ENCODE results near the gene RNF6.

RNF6 gene

GRCh38 chr13:26225896-26226617, 3.9 kb upstream of the RNF6 start:
- no peak for DNase-seq

GRCh38 chr13:26222520-26223046, 469 bp upstream of the RNF6 start:
- no peak for DNase-seq

GRCh38 chr13:26221399-26221720, 754 bp downstream of the RNF6 start:
- DNase-seq: no peak

- DNase-seq: no peak
Observed at GRCh38 chr13:26220575-26220974, 1.5 kb downstream of the RNF6 start.

- no peak for DNase-seq
Observed at GRCh38 chr13:26219726-26220125, 2.4 kb downstream of the RNF6 start.

- DNase-seq: no peak
Observed at GRCh38 chr13:26216042-26216441, 6.1 kb downstream of the RNF6 start.

- DNase-seq: no peak
Observed at GRCh38 chr13:26213982-26214381, 8.1 kb downstream of the RNF6 start.

GRCh38 chr13:26213345-26213744, 8.8 kb downstream of the RNF6 start:
- DNase-seq: no peak

GRCh38 chr13:26208287-26208686, 13.8 kb downstream of the RNF6 start:
- DNase-seq: no peak

GRCh38 chr13:26202365-26202972, 19.6 kb downstream of the RNF6 start:
- no peak for DNase-seq

- no peak for DNase-seq
Observed at GRCh38 chr13:26200811-26201210, 21.3 kb downstream of the RNF6 start.

GRCh38 chr13:26198116-26198515, 24.0 kb downstream of the RNF6 start:
- DNase-seq: no peak

GRCh38 chr13:26197298-26197697, 24.8 kb downstream of the RNF6 start:
- no peak for DNase-seq

- no peak for DNase-seq
Observed at GRCh38 chr13:26186995-26187394, 35.1 kb downstream of the RNF6 start.

GRCh38 chr13:26186118-26186870, 35.8 kb downstream of the RNF6 start:
- DNase-seq: peak; percentile 85

GRCh38 chr13:26185720-26186117, 36.4 kb downstream of the RNF6 start:
- no peak for DNase-seq

- no peak for DNase-seq
Observed at GRCh38 chr13:26184791-26185250, 37.3 kb downstream of the RNF6 start.

- no peak for DNase-seq
Observed at GRCh38 chr13:26183416-26183815, 38.7 kb downstream of the RNF6 start.

- DNase-seq: no peak
Observed at GRCh38 chr13:26179344-26179743, 42.8 kb downstream of the RNF6 start.

- no peak for DNase-seq
Observed at GRCh38 chr13:26168835-26169234, 53.3 kb downstream of the RNF6 start.

- DNase-seq: no peak
Observed at GRCh38 chr13:26168237-26168814, 53.8 kb downstream of the RNF6 start.

GRCh38 chr13:26163812-26164211, 58.3 kb downstream of the RNF6 start:
- DNase-seq: no peak
